ENCODE measurements around the gene ELMO1. TPM values are rescaled to one million over a fixed set of nuclear protein-coding genes. Genes with fewer than 3 reads are reported as not detected.

The ELMO1 gene
- polyA plus RNA-seq, 1 experiment, result not detected

DNA sequence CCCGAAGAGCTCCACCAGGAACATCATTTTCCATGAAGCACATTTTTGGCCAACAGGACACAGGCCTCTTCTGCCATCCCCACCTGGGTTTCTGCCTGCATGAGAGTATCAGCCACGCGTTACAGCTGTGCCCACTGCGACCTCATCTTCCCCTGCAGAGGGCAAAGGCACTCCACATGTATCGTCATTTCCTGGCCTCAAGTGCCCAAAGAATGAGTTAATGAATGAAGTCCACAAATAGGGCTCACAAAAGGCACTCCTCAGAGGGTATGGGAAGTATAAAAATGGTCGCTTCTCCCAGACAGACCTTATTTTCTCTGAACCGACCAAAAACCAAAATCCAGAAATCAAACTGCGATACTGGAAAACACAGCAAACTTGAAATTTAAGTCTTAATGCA lies 18.5 kb downstream of the ELMO1 start:
- H3K4me3 ChIP-seq (ENCODE audit: low read depth, low read length), result no peak overlapping the region
- CTCF ChIA-PET, result no interaction called here
- TF ChIP-seq, protein P1, sequence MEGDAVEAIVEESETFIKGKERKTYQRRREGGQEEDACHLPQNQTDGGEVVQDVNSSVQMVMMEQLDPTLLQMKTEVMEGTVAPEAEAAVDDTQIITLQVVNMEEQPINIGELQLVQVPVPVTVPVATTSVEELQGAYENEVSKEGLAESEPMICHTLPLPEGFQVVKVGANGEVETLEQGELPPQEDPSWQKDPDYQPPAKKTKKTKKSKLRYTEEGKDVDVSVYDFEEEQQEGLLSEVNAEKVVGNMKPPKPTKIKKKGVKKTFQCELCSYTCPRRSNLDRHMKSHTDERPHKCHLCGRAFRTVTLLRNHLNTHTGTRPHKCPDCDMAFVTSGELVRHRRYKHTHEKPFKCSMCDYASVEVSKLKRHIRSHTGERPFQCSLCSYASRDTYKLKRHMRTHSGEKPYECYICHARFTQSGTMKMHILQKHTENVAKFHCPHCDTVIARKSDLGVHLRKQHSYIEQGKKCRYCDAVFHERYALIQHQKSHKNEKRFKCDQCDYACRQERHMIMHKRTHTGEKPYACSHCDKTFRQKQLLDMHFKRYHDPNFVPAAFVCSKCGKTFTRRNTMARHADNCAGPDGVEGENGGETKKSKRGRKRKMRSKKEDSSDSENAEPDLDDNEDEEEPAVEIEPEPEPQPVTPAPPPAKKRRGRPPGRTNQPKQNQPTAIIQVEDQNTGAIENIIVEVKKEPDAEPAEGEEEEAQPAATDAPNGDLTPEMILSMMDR (IDR thresholded peaks at IDR 0.05; ENCODE audit: insufficient read depth, low read depth, low read length), result no peak
- H3K36me3 ChIP-seq (ENCODE audit: control insufficient read depth, insufficient read depth, low read length), result no peaks in the 10 kb centered on the region
- POLR2A ChIA-PET, result no interaction called here
- no peaks in the 10 kb centered on the region; the same call in 1 of the 2 replicates for H3K27me3 ChIP-seq (ENCODE audit: control insufficient read depth, insufficient read depth, low read length)
- no peak for DNase-seq (ENCODE audit: low read depth)

DNA sequence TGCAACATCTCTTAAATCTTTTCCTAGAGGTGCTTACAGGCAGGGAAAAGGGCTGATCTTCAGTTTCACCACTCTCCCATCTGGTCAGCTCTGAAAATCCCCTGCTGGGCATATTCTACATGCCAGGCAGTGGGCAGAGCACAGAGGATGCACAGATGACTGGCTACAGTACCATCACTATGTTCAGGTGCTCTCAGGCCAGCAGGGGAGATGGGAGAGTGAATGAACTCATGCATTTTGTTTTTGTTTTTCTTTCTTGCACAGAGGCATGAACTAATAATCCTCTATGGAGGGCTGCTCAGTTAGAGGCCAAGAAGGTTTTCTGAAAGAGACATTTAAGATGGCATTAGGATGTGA lies 19.3 kb downstream of the ELMO1 start:
- no peak for DNase-seq (ENCODE audit: low read depth)
- no peaks in the 10 kb centered on the region; the same call in 1 of the 2 replicates for H3K27me3 ChIP-seq (ENCODE audit: control insufficient read depth, insufficient read depth, low read length)
- ChIA-PET POLR2A (no interaction called here), CTCF (no interaction called here)
- TF ChIP-seq, protein P1 (IDR thresholded peaks at IDR 0.05; ENCODE audit: insufficient read depth, low read depth, low read length), result no peak
- no peaks in the 10 kb centered on the region for H3K36me3 ChIP-seq (ENCODE audit: control insufficient read depth, insufficient read depth, low read length)
- H3K4me3 ChIP-seq (ENCODE audit: low read depth, low read length), result no peak overlapping the region

DNA sequence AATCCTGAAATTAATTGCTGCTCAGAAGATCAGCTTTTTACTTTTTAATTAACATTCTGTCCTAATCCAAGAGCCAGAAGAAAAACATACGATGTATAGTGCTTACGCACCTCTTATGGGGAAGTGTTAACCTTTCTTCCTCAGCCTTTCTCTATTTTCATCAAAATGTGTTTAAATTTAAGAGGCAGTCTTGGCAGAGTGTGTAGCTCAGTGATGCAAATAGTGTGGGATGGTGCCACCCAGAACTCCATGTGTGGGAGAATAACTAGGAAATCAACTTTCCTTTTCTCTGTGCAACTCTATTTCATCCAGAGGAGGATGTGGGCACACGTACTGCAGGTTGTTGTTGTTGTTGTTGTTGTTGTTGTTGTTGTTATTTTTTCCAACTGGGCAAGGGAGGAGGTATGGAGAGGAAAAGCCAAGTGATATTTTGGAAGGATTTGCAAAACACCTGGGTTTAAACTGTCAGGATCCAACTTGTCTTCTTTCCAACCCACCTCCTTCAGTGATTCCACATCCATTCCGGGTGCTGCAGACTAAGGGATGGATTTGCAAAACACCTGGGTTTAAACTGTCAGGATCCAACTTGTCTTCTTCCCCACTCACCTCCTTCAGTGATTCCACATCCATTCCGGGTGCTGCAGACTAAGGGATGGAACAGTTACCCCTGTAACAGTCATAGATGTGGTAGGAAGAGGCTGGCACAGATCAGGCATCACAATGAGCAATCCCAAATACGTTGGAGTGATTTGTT lies 19.8 kb downstream of the ELMO1 start:
- H3K36me3 ChIP-seq (ENCODE audit: control insufficient read depth, insufficient read depth, low read length), result no peaks in the 10 kb centered on the region
- TF ChIP-seq, protein P1 (IDR thresholded peaks at IDR 0.05; ENCODE audit: insufficient read depth, low read depth, low read length), result no peak
- H3K27me3 ChIP-seq (ENCODE audit: control insufficient read depth, insufficient read depth, low read length), result no peaks in the 10 kb centered on the region; the same call in 1 of the 2 replicates
- no peak for DNase-seq (ENCODE audit: low read depth)
- no peak overlapping the region for H3K4me3 ChIP-seq (ENCODE audit: low read depth, low read length)
- CTCF ChIA-PET, result no interaction called here
- POLR2A ChIA-PET, result no interaction called here

DNA sequence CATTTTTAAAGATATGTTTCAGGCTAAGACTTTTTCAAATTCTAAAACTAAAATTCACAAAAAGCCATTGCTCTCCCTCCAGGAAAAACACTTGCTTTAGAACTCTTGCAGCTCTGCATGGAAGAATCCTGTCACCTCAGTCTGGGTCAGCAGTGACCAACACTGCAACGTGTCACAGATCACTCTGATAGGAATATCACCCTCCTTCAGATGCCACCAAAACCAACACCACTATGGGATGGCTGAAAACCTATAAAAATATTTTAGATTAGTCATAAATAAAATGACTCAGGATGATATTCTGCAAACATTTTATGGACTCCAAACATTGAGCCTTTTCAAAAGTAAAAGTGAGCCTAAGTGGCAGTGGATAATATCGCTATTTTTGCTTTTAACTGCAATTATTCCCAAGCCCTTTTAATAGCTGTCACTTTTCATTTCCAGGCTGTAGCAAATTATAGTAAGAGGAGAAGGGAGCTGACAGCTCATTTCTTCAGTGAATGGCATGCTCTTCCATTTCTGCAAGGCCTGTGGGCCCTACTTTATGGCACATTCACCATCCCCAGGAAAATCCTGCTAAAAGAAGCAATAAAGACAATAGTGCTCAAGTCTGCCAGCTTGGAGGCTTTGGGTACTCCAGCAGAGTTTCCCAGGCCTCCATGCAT lies 21.3 kb downstream of the ELMO1 start:
- TF ChIP-seq, protein P1 (IDR thresholded peaks at IDR 0.05; ENCODE audit: insufficient read depth, low read depth, low read length), result no peak
- no peaks in the 10 kb centered on the region for H3K36me3 ChIP-seq (ENCODE audit: control insufficient read depth, insufficient read depth, low read length)
- CTCF ChIA-PET, result no interaction called here
- POLR2A ChIA-PET, result no interaction called here
- no peak overlapping the region for H3K4me3 ChIP-seq (ENCODE audit: low read depth, low read length)
- DNase-seq (ENCODE audit: low read depth), result no peak
- no peaks in the 10 kb centered on the region; the same call in 1 of the 2 replicates for H3K27me3 ChIP-seq (ENCODE audit: control insufficient read depth, insufficient read depth, low read length)

DNA sequence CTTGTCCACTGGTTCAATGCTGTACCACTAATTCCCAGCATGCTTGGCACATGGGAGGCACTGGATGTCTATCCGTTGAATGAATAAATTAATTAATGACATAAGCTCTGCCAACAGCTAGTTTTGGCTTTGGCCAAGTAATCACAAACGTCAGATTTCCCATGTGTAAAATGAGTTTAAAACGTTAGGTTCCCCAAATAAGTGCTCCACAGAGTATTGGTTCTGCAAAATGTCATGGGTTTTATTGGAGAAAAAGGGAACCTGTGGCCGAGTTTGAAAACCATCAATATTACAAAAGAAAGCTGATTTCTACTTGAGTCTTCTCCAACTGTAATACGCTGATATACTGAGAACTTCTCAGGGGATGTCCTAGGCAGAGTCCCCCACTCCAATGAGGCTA lies 23.2 kb downstream of the ELMO1 start:
- ChIA-PET CTCF (no interaction called here), POLR2A (no interaction called here)
- Histone ChIP-seq H3K27me3 (ENCODE audit: control insufficient read depth, insufficient read depth, low read length) (no peaks in the 10 kb centered on the region), H3K36me3 (ENCODE audit: control insufficient read depth, insufficient read depth, low read length) (no peaks in the 10 kb centered on the region), H3K4me3 (ENCODE audit: low read depth, low read length) (no peak overlapping the region)
- DNase-seq (ENCODE audit: low read depth), result no peak
- TF ChIP-seq, protein P1 (IDR thresholded peaks at IDR 0.05; ENCODE audit: insufficient read depth, low read depth, low read length), result no peak

Data from BJ (cell line).